NCI-H2227 (cell line): ENCODE data around the gene PIKFYVE.
"Not testable (repeated sequence)": the region's sequence is repeated elsewhere in the genome, so short reads cannot be mapped to it uniquely, and the experiment has no call there.

Source experiments
- DNase-seq: peaks from one replicate; lab custom pipeline; 2025; ENCODE audit not compliant: unreplicated experiment; lab: John Stamatoyannopoulos, UW

PIKFYVE gene

DNA sequence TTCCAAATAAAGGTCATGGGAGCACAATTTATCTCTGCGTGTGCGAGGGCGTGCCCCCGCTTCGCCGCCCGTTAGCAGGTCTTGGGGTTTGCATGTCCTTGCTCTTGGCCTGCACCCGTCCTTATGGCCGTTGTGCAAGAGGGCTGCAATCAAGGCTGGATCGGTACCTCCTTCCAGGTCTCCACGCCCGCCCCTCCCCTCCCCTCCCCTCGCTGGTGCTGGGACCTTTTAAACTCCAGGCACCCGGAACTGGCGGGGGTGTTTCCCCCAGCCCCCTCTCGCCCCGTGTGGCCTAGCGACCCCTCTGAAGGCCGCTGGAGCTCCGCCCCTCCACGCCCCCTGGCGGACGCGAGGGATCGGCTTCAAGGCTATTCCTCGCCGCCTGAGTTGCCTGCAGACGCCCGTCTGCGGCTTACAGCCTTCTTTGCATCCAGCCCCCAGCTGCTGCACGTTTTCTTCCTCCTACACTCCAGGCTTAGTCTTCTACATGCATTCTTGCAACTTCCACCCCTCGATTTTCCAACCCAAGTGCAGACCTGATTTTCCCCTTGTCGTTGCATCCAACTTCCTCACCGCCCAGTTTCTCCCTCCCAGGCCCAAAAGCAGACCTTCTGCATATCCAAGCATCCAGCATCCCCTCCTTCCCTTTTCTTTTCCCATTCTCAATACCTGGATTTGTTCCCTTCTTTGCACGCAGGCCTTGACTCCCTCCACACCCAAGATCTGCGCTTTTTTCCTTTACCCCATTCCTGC is 11.8 kb upstream of the PIKFYVE start:
- peak; percentile 92 for DNase-seq

DNA sequence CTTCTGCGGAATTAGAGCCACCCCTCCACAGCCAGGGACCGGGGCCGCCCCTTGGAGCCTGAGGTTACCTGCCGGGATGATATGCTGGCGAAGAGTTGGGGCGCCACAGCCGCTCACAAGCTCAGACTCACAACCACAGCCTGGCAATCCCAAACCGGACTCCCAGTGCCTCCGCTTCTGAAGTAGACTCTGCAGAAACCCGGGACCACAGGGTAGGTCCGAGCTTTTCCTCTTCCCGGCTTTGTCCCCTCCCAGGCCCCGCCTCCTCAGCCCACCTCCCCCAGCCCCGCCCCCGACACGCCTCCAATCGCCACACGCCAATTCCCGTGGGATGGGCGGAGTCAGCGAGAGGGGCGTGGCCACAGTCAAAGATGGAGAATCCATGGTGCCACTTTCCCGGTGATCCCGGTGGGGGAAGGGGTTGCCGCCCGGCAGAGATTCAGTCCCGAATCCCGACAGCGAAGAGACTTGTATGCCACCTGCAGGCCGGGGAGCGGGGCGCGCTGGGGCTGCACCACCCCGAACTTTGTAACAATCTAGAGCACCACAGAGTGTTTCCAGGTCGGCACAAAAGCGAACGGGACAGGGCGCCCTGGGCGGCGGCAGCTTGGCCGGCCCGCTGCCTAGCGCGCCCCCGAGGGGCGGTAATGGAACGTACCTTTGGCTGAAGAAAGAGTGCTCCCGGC is 11.0 kb upstream of the PIKFYVE start, which contains the start of gene IDH1:
IDH1 (minus strand) TSS at position 201 of the 686 bp plus-strand sequence. CDS start 3,520 bp downstream, outside the sequence.
- DNase-seq, result peak; percentile 99

DNA sequence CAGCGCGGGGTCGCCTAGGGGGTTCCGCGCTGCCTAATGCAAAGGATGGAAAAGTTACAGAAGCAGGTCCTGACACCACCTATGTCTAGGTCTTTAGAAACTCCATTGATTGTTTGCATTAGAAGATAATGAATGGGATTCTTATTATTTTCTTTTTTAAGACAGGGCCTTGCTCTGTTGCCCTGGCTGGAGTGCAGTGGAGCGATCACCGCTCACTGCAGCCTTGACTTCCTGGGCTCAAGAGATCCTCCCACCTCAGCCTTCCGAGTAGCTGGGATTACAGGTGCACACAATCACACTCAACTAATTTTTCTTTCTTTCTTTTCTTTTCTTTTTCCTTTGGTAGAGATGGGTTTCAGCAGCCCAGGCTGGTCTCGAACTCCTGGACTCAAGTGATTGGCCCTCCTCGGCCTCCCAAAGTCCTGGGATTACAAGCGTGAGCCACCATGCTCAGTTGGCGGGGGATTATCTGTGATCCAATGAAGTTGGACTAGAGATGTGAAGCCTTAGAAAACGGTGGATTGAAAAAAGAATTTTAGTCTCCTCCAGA is 10.4 kb upstream of the PIKFYVE start:
- DNase-seq, result peak; percentile 28

DNA sequence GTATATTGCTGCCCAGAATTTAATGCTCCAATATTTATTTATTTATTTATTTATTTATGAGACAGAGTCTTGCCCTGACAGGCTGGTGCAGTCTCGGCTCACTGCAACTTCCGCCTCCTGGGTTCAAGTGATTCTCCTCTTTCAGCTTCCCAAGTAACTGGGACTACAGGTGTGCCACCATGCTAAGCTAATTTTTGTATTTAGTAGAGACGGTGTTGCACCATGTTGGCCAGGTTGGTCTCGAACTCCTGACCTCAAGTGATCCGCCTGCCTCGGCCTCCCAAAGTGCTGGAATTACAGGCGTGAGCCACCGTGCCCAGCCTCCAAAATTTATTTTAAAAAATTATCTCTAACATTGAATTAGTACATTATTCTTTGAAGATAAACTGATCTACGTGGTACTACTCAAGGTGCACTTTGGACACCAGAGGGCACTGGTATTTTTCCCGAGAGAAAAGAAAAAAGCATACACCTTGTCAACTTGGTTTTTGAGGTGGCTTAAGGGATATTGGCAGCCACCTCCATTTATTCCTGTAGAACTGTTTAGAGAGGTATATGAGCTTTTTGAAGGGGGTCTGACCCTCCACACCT is 9.8 kb upstream of the PIKFYVE start:
- DNase-seq, result peak; percentile 33

DNA sequence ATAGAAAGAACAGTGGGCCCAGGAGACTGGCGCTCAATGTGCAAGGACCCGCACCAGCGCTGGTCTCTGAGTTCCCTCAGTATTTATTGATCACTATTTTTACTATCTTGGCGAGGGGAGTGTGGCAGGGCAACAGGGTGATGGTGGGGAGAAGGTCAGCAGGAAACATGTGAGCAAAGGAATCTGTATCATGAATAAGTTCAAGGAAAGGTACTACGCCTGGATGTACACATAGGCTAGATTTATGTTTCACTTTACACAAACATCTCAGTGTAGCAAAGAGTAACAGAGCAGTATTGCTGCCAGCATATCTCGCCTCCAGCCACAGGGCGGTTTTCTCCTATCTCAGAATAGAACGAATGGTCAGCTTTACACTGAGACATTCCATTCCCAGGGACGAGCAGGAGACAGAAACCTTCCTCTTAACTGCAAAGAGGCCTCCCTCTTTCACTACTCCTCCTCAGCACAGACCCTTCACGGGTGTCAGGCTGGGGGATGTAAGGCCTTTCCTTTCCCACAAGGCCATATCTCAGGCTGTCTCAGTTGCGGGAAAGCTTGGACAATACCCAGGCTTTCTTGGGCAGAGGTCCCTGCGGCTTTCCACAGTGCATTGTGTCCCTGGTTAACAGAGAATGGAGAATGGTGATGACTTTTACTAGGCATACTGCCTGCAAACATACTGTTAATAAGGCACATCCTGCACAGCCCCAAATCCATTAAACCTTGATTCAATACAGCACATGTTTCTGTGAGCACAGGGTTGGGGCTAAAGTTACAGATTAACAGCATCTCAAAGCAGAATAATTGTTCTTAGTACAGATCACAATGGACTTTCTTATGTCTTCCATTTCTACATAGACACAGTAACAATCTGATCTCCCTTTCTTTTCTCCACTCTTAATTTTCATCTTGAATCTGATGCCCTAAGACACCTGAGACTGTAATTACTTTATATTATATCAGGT is 8.9 kb upstream of the PIKFYVE start:
- DNase-seq, result not testable (repeated sequence)

DNA sequence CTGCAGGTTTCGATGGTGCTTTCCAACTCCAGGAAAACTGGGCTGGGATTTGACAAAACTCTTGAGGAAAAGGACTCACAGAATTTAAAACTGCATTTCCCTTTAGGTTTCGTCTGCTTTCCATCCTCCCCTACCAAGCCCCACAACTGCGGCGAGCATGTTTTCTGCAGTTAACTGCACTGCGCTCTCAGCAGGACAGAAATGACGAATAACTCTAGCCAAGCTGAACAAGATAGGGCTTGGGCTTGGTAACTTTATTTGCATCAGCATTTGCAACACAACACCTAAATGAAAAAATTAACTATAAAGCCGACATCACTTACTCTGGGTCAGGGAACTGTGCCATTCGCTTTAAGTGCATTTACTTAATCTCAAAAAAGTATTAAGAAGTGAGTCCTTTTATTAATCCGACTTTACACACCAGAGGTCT is 669 bp upstream of the PIKFYVE start:
- peak; percentile 57 for DNase-seq

DNA sequence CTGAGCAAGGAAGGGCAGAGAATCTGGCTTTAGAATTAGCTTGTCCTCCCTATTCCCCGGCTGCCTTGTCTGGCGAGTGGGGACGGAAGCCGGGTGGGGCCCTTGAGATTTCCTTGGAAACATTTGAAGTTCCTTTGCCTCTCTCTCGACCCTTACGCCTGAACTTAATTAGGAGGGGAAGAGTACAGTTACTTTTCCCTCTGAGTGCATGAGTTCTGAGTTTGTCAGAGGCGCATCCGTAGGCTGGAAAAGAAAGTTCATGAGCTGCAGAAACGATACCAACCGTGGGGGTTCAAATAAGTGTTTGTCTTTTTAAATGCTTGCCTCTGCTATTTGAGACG is 468 bp downstream of the PIKFYVE start:
- peak; percentile 83 for DNase-seq

DNA sequence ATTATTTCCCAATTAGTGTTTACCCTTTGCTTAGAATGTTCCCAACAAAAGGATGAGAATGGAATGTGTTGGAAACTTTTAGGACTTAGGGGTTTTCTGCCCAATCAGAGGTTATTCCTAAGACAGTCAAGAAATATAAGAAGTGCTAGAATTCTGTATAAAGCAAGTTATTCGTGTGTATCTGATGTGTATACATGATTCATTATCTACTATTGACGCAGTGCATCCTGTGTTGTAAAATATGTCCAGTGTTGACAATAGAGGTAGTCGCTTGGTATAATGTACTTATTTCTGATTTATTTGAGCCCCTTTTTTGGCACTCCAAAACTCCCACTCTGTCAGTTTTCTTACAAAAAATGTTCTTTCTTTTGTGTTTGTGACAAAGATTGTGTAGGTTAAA is 881 bp downstream of the PIKFYVE start:
- no peak for DNase-seq

DNA sequence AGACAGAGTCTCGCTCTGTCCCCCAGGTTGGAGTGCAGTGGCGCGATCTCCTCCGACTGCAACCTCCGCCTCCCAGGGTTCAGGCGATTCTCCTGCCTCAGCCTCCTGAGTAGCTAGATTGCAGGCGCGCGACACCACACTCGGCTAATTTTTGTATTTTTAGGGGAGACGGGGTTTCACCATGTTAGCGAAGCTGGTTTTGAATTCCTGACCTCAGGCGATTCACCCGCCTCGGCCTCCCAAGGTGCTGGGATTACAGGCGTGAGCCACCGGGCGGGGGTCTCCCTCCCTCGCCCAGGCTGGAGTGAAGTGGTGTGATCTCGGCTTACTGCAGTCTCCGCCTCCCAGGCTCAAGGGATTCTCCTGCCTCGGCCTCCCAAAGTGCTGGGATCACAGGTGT is 1.5 kb downstream of the PIKFYVE start:
- peak; percentile 33 for DNase-seq

DNA sequence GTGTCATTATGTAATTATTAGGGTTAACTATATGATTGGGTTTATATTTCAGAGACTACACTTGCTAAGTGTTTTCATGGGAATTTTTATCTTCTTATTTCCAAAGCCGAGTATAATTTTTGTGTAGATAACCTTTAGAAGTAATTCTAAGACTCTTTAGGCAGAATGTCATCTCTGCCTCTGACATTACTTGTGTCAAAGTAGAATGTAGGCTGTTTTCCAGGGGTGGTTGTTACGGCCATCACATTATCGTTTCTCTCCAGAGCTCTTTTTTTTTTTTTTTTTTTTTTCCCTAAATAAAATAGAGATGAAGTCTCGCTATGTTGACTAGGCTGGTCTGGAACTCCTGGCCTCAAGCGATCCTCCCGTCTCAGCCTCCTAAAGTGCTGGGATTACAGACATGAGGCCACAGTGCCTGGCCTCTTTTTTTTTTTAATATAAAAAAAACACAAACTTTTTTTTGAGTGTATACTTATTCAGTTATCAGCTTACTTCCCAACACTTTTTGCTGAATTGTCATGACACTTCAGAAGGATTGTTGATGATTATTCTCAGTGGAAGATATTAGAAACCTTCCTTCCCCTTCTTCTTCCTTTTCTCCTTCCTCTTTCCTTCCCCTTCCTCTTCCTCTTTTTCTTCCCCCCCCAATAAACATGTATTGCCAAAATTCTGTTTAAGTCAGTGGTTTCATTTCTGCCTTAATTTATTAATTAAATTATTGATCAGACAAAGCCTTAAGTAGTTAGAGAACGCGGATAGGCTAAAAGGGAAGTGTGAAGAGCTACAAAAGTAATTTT is 2.3 kb downstream of the PIKFYVE start:
- DNase-seq, result no peak

DNA sequence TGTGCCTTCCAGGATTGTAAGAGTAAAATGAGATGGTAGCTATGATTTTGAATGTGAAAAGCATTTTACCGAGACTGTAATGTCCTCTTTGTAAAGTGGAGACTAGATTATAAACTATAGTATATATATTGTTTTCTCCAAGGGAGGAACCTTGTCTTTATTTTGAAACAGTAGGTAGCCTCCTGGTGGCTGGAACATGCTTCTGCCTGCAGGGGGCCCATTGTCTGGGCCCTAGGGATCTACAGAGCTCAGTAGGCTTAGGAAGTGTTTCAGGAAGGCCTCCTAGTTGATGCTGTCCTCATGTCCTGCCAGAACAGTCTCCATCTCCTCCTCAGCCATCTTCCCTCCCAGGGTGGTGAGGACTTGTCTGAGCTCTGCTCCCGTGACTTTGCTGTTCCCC is 3.0 kb downstream of the PIKFYVE start:
- no peak for DNase-seq

DNA sequence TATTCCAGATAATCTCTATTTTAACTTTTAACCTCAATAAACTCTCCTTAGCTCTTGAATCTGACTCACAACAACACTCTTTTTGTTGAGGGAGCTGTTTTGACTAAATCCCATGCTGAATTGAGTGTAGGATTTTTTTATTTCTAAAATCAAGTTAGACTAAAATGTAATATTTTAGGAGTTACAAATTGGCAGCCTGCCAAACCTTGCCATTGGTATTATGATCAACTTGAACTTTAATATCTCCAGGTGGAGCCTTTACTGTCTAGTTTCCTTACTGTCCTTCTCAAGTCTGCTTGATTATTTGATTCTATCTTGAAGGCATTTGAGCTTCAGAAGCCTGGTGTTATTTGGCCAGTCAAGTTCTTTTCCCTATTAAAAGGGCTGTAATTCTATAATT is 8.7 kb downstream of the PIKFYVE start:
- DNase-seq, result no peak

DNA sequence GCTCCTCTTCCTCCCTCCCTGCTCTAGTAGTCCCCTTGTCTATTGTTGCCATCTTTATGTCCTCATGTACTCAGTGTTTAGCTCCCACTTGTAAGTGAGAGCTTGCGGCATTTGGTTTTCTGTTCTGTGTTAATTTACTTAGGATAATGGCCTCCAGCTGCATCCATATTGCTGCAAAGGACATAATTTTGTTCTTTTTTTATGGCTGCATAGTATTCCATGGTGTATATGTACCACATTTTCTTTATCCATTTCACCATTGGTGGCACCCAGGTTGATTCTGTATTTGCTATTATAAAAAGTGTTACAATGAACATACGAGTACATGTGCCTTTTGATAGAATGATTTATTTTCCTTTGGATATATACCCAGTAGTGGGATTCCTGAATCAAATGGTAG is 12.5 kb downstream of the PIKFYVE start:
- DNase-seq, result no peak

DNA sequence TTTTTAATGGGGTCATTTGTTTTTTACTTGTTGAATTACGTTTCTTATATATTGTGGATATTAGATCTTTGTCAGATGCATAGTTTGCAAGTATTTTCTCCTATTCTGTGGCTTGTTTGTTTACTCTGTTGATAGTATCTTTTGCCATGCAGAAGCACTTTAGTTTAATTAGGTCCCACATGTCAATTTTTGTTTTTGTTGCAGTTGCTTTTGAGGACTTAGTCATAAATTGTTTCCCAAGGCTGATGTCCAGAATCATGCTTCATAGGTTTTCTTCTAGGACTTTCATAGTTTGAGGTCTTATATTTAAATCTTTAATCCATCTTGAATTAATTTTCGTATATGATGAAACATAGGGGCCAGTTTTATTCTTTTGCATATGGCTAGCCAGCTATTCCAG is 13.2 kb downstream of the PIKFYVE start:
- DNase-seq, result no peak

DNA sequence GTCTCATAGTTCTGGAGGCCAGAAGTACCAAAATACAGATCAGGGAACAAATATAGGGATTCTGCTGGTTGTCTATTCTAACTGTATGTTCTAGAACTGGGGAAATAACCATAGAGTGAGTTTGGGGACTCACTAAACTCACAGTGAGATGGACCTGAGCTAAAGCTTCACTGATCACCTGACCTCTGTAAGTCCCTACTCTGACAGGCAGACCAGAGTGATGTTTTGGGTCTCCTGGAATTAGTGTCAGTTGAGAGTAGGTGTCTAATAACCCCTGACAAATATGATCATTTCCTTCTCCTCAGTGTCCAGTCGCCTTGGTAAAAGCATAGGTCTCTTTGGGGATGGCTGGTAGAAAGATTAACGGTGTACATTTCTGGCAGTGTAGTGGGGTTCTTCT is 14.2 kb downstream of the PIKFYVE start:
- no peak for DNase-seq

DNA sequence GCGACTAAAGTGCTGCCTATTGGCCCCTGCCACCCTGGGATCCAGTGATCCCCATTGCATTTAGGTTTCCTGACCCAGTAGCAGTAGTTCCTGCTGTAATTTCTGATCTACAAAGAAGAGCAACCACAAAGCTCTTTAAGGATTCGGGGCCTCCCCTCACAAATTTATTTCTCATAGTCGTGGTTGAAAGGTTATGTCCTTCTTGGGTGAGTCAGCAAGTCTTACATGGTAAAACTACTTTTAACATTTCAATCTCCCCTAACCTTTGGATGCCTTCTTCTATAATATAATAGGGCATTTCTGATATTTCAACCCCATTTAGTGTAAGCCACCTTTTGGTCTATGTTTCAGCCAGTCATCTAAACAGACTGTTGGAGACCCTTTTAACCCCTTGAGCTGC is 14.9 kb downstream of the PIKFYVE start:
- DNase-seq, result no peak

DNA sequence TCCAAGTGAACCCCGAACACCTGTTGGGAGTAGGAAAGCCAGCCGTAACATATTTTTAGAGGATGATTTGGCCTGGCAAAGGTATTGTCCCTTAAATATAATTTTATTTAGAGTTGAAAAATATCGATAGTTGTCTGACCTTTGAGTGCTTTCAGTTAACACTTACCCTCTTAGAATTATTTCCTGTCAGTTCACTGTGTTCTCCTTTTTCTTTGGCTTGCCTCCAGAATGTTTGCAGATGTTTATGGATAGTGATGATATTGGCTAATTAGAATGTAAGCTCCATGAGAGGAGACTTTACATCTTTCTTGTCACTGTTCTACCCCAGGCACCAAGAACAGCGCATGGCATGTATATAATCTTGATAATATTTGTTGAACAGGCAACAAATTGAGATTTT is 19.8 kb downstream of the PIKFYVE start:
- DNase-seq, result no peak

DNA sequence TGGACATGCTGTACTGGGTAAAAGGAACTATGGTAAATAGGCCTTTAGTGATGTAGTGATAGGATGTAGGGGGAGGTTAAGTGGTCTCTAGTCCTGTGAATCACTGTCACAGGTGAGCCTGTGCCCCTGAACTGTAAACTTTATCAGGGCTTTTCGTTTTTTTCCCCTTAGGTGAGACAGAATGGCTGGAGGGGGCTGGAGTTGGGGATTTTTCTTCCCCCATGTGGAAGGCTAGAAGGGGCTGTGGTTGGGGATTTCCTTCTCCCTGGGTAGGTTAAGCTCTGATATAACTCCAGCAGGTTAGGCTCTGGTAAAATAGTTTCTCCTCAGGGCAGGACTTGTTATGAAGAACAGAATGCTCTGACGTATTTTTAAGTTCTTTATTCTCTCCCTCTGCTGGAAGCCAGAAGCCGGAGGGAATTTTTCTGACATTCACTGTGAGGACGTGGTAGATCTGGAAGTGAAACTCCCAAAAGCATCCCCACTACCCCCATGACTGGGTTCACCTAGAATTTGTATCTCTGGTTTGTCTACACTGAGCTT is 28.5 kb downstream of the PIKFYVE start:
- DNase-seq, result no peak

DNA sequence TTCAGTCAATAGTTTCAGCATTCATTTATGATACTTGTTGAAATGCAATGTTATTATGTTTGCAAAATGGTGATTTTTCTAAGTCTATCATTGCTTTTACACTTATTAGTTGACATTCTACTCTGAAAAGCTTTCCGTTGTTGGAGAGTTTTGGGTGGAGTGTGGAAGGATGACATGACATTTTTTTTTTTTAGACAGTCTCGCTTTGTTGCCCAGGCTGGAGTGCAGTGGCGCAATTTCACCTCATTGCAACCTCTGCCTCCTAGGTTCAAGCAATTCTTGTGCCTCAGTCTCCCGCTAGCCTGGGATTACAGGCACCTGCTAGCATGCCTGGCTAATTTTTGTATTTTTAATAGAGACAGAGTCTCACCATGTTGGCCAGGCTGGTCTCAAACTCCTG is 29.8 kb downstream of the PIKFYVE start:
- no peak for DNase-seq

DNA sequence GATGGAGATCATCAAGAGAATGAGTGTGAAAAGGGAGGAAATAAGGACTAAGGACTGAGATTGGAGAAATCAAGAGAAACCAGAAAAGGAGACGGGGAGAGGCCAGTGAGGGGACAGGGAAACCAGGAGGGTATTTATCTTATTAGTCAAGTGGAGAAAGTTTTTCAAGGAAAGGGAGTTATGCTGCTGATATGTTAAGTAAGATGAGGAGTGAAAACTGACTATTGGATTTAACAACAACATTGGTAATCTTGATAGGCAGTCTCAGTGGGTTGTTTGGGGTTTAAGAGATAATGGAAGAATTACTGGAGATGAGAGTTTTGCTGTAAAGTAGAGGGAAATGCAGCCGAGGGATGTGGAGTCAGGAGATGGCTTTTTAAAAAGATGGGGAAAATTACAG is 30.6 kb downstream of the PIKFYVE start:
- DNase-seq, result no peak
